Measurements from ENCODE around the gene SRPK3.

The SRPK3 gene

DNA sequence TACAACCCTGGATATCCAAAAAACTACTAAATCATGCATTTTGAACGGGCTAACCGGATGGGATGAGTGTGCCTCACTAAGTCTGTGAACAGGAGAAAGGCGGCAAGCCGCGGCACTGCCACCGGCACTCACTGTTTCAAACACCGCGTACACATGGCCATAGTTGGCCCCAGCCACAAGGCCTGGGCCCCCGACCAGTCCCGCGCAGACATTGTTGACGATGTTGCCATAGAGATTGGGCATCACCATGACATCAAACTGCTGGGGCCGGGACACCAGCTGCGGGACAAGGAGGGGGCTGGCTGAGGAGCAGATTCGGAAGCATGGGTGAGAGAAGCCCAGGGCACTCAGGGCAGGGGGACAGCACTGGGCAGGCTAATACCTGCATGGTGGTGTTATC lies 5.8 kb downstream of the SRPK3 start:
- DNase-seq = no peak

DNA sequence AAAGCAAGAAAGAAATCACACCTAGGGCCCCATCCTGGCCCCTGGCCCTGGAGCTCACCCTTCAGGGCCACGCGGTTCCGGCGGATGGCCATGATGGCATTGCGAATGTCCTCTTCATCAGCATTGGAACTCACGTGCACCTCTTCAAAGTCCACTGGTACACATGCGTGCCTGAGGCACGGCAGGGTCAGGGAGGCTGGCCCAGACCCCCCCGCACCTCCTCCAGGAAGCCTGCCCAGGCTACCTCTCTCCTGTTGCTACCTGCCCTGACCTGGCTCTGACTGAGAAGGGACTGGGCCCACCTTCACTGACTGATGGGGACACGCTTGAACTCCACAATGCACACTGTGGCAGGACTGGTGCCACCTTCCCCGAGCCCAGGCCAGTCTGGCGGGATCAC lies 8.8 kb downstream of the SRPK3 start:
- DNase-seq = no peak

DNA sequence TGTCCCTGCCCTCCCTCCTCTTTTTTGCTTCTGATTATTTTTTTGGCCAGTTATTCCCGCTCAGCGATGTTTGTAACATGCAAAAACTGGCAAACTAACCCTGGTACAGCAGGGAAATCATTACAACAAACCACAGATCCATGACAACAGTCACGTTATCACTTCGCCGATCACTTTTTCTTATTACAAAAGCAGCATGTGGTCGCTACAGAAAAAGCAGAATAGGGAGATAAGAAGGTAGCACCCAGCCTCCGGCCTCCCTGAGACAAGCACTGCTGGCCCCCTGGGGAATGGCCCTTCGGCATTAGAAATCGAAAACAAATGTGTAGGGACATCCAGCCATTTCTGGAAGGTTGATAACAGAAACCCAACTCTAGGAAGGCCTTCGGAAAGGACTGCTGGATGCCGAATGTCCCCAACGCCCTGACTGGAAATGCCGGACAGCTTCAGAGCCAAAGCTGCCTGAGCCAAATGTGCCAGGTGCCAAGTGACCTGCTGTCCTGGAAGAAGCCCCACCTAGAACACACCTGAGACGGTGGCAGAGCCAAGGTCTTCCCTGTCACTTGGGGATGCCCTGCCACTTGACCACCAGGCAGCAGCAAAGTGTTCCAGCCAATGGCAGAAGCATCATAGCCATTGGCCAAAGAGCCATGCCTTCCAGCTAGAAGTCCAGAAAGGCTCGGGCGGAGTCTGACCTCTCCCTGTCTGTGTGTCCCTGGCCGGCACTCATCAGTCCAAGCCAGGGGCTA lies 10.4 kb downstream of the SRPK3 start:
- peak in 1 of 14 donors; percentile 55 for DNase-seq

DNA sequence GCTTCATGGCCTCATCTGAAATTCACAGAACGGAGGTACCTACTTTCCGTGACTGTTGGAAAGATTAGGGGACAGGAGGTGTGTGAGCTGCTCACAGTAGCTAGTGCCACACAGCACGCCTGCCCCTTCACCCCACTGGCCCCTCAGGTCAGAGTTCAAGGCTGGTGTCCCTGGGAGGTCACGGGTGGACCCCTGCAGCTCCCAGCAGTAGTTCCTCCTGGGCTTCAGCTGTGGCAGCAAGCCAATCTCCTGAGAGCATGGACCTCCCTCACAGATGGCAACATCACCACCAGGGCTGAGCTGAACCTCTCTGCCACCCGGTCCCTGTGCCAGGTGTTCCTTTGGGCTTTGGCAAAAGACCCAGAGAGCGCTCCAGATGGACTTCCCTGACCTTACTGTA lies 11.5 kb downstream of the SRPK3 start:
- DNase-seq = no peak

DNA sequence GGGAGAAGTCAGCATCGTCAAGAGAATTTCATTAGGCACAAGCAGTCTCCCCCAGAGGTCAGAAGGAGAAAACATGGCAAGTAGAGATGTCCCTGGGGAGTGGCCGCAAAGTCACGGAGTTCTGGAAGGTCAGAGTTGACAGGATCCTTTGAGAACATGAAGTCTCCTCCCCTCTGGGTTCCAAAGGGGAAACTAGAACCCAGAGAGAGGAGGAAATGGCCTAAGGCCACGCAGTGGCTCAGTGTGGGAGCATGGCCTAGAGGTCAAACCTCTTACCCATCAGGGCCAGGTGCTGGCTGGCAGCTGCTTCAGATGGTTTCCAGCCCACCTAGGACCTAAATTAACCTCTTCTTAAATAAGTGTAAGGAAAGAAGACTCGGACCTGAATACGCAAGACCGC lies 12.4 kb downstream of the SRPK3 start:
- DNase-seq = no peak

DNA sequence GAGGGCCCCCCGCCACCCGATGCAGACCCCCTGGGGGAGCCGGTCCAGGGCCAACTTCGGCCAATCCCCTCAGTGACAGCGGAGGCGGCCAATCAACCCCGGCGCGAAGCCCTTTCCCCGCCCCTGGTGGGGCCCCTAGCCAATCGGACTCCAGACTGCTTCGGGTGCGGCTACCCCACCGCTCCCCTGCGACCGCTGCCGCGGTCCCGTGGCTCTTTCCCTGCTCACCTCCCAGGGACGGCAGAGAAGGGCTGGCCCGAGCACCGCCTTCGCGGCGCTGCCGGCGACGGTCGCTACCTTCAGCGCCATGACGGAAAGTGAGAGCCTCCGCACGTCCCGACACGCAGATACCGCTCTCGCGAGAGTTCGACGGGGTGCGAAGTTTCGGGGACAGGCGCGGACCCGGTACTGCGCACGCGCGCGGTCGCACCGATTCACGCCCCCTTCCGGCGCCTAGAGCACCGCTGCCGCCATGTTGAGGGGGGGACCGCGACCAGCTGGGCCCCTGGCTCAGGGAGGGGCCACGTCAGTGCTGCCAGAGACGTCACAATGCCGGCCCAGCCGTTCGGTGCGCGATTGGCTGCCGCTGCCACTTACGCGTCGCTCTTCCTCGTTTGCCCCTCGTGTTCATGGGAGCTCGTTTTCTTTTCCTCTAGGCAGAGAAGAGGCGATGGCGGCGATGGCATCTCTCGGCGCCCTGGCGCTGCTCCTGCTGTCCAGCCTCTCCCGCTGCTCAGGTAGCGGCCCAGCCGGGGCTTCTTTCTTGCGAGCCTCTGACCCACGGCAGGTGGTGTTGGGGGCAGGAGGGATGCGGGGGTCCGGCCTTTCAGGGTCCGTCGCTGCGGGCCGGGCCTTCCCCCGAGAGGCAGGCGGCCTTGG lies 13.4 kb downstream of the SRPK3 start, which contains the start of the genes IDH3G and SSR4:
IDH3G (minus strand) TSS at position 358 of the 879 bp plus-strand sequence; CDS start at position 309, 49 bp downstream.
SSR4 (plus strand) TSS at position 651 of the 879 bp plus-strand sequence; CDS start at position 671, 20 bp downstream.
- DNase-seq = peak; percentile 58 to 94 (median 88)

DNA sequence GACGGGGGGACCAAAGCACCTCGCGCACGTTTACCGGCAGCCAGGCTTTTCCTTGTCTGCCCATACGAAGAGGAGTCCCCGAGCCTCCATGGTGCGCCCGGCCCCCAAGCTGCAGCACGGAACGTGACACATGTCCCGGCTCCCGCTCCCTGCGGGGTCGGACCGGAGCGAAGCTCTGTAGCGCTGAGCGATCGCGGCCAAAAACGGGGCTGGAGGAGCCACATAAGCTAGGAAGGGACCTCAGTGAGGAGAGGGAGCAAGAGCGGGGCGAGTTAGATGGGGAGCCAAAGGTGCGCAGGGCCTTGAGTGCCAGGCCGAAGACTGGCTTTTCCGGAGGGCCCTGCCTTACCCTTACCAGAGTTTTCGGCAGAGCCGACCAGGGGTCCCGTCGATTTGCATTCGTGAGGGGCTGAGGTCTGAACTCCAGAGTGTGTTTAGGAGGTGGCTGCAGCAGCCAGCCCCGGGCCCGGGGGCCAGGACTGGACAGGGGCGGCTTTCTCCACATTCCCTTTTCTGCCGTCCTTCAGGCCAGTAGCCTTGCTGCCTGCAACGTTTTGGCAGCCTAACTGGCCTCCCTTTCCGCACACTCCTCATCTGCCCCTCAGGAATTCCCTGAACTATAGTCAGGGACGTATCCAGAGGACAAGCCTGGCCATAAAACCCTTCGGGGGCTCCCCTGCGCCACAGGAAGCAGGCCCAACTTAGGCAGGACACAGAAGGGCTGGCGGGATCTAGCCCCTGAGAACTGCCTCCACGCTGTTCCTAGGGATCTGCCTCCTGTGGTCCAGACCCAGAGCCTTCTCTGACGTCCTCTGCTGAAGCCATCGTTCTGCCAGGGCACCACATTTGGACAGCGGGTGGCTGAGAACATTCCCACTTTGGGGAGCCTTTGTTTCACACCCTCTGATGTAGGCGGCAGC lies 14.3 kb downstream of the SRPK3 start:
- DNase-seq = no peak

DNA sequence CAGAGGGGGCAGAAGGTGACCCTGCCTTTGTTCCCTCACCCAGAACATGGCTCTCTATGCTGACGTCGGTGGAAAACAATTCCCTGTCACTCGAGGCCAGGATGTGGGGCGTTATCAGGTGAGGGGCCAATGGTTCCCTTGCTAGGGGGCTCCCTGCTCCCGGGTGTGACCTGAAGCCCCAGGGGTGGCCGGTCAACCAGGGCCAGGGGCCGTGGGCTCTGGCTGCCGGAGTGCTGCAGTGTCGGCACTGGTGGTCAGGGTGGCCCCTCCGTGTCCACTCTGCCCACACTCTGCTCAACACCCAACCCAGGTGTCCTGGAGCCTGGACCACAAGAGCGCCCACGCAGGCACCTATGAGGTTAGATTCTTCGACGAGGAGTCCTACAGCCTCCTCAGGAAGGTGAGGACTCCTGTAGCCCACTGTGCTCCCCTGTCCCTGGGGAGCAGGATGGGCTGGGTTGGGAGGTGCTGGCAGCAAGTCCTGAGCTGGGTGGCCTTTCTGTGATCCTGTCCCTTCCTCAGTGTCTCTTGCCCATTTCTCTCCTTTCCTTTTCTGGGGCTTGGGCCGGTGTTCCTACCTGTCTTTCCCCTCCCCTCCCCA lies 16.7 kb downstream of the SRPK3 start:
- no peak for DNase-seq

DNA sequence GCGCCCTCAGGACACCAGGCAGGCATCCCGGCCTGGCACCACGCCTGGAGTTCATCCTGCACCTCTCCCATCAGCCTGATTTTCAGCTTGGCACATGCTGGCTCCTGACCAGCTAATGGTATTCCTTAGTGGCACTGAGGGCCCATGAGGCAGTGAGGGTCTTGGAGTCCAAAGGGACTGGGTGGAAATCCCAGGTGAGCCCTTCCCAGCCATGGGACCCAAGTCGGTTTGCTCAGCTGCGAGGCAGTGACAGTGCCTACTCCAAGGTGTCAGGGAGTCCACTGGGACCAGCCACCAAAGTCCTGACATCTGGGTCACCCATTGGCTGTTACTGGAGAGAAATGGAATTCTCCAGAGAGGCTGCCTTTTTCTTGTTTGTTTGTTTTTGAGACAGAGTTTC lies 18.5 kb downstream of the SRPK3 start:
- DNase-seq = no peak

DNA sequence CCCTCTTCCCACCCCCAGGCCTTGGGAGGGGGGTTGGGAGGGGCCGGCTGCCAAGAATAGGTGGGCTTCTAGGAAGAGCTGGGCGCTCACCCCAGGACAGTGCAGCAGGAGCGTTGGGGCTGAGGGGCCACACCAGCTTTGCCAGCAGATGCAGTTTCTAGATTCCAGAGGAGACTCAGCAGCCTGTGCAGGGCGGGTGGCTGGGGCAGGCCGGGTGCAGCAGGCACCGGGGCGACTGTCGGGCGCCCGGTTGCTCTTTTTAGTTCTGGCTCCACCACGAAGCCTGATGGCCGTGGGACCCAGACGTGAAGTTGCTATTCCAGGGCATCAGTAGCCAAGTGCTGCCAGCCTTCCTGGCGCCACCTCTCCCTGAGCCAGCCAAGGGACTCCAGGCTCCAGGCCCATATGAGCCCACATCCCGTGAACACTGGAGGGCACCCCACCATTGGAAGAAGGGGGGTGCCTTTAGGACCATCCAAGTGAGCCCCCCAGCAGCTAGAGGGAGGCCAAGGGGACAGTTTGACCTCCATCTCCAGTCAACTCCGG lies 19.4 kb downstream of the SRPK3 start:
- DNase-seq = peak in 1 of 14 donors; percentile 24

DNA sequence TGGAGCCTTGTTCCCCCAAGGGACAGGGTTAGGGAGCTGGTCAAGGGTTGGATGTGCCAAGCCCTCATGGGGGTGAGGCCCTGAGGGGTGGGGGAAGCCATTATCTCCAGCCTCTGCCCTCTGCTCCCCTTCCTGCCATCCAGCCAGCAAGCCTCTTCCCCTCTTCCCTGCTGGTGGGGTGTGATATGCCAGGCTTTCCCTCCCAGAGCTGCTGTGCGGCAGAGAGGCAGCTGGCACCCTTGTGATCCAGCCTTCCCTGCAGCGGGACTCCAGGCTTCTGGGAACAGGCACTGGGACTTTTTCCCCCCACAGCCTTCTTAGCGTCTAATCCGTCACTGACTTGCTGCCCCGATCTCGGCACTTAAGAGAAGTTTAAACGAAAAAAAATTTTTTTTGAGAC lies 19.9 kb downstream of the SRPK3 start:
- no peak for DNase-seq

DNA sequence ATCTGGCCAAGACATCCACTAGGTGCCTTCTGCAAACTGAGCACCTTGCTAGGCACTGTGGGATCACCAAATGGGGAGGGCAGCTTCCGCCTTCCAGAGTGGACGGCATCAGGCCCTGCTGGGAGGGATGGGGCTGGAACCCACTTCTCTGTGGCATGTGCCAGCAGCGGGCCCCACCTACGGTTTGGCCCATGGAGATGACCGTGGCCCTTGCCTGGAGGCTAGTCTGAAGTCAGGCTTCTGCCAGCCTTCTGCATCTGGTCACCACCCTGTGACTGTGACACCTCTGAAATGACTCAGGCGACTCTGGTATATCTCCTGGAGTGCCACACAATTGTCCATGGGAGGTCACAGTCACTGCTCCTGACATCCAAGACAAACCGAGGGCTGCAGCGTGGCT lies 20.8 kb downstream of the SRPK3 start:
- DNase-seq = no peak

DNA sequence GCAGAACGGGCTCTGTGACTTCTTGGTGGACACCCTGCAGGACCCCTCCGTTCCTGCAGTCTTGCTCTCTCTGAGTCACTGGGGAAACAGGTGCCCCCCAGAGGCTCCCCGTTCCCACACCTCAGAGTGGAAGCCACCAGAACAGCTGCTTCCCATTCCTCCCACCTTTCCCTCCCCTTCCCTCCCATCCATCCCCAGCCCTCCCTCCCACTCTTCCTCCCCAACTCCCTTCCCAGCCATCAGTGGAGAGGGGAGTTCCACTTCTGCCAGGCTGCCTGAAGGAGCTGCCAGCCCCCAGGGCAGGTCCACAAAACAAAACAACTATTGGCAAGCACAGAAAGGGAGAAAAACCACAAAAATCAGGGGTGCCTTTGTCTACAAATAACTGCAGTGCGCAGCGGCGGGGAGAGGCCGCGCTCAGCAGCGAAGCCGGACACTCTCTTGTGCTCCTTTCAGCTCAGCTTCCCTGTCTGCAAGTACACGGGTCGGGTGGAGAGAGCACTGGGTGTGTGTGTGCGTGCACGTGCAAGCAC lies 21.7 kb downstream of the SRPK3 start:
- no peak for DNase-seq

DNA sequence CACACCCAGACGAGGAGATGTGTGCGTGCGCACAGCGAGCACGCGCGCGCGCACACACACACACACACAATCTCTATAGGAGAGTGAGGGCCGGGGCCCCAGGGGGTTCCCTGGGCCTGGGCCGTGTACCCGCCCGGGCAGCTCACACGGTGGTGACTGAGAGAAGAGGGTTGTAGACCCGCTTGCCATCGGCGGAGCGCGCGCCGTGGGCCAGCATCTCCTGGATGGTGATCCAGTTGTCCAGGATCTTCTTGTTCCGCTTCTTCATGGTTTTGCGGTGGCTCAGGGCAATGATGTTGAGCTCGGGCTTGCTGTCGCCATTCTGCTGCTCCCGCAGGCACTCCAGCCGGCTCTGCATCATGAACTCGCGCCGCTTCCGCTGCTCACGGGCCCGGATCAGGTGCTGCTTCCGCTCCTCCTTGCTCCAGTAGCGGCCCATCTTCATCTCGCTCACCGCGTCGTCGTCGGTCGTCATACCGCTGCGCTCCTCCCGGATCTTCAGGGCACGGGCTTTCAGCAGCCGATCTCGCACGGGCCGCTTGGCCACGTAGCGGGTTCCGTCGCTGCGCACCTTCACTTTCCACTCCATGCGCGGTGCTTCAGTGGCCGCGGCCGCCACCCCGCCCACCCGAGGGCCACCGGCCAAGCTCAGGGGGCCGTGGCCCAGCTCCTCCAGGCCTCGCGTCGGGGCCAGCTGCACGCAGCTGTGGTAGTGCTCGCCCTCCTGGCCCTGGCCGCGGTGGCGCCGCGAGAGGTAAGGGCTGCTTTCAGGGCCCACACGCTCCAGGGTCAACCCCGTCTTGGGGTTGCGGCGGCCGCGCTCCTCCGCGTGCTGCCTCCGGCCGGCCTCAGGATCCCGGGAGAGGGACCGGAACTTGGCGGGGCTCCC lies 22.6 kb downstream of the SRPK3 start:
- no peak for DNase-seq

DNA sequence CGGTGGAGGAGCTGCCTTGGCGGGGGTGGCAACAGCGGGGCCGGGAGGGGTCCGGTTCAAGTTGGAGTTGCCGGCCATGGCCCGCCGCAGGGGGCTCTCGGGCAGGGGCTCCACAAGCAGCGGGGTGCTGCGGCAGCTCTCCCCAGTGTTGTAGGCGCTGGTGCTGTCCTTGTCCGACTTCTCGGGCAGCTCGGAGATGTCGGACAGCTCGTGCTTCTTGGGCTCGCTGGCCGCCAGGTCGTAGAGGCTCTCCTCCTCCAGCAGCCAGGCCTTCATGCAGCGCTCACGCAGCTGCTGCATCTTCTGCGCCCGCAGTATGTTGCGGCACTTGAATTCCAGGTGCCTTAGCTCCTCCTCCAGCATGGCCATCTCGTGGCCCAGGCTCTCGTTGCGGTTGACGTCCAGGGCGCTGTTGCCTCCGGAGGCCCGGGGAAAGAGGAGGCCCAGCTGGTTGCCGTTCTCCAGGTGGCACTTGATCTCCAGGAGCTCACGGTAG lies 23.3 kb downstream of the SRPK3 start:
- DNase-seq = no peak

DNA sequence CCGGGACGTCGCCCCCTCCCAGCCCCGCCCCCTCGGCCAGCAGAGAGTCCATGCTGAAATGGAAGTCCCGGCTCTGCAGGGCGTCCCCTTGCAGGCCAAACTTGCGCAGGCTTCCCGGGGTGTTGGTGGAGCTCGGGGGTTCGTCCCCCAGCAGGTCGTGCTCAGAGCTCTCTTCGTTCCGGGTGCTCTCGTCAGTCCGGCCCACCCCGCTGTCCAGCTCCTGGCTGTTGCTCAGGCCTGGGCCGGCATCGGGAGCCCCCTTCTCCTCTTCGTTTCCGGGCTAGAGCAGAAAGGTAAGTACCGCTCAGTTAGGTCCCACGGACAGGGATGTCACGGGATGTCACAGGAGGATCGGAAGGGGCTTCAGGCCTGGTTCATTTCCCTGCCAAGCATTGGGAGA lies 23.8 kb downstream of the SRPK3 start:
- no peak for DNase-seq

DNA sequence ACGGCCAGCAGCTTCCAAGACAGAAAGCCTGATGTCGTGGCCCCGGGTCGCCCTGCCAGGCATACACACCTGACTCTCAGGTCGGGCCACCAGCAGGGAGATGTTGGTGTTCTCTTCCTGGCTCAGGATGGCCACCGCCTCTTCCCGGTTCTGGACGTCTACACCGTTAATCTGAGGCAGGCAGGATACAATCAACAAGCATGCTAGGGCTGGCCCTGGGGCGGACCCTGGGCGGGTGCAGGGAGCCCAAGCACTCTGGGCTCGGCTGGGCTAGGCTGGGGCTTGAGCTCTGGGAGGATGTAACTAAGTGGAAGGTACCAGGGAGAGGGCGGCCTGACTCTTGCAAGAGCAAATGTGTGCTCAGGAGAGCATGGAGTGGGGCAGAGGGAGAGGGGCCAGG lies 24.6 kb downstream of the SRPK3 start:
- no peak for DNase-seq

DNA sequence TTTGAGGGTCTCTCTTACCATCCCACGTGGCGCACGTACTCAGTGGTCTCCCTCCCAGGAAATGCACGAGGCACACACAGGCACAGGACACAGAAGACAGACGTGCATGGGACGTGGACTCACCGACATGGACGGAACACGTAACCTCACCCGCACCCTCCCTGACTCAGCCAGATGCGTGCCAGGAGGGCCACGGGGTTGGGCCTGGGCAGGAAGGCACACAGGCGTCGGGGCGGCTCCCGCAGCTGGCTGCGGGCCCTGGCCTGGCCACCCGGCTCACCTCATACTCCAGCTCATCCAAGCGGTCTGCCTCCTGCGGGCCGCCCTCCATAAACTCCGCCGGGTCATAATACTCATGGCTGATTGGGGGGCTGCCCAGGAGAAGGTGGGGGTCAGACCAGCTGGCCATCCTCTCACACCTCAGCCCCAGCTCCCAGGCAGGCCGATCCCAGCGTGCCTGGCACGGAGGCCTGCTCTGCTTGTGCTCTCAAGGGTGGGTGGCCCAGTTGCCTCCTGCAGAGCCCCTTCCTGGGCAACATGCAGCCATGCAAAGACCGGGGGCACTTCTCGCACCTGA lies 26.2 kb downstream of the SRPK3 start:
- no peak for DNase-seq

DNA sequence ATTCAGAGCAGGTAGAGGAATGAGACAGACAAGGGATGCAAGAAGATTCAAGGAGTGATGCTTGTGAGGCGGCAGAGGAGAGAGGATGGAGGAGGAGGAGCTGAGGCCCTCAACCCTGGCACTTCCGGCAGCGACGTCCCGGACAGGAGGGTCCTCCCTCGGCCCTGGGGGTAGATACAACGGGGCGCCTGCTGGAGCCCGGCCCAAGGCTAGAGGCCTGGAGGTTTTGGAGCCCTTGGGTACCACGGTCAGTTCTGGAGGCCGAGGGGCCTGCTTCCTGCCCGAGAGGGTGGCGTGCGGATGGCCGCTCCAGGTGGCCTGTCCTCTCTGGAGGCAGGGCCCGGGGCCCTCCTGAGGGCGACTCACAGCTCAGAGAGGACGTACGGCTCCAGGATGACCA lies 27.1 kb downstream of the SRPK3 start:
- DNase-seq = no peak

DNA sequence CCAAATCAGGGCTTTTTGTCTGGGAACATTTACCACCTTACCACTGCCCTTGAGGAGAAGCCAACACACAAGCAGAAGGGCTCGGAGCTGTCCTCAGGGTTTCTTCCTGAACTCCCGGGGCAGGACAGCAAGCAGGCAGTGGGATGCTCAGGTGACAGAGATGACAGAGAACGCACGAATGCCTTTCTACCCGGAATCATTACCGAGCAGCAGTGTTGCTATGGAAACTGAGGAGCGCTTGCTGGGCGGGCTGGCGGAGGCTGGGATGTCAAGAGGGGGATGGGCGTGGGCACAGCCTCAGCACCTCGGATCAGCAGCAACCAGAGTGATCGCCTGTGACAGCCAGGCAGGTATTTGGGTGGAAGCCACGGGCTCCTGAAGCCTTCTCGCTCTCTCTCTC lies 31.4 kb downstream of the SRPK3 start:
- DNase-seq = peak in 1 of 14 donors; percentile 28
